T-helper 1 cell treated with Interleukin-12 subunit alpha and Interleukin-12 subunit beta and Interleukin-4 antibody, amounts not matched to agents 30 μg/mL and 1 μg/mL, for 36 hours (primary cell): ENCODE measurements around the gene DIAPH2.

Source experiments
- H3K27ac Mint-ChIP-seq: one replicate; pipeline ENCODE4 v1.8.0; 2021; ENCODE audit warnings: mild to moderate bottlenecking, mixed read lengths
- H3K27me3 Mint-ChIP-seq: one replicate; pipeline ENCODE4 v1.8.0; 2021; ENCODE audit warnings: low read depth, mixed read lengths
- H3K36me3 Mint-ChIP-seq: one replicate; pipeline ENCODE4 v1.8.0; 2021; ENCODE audit warnings: low read depth, mixed read lengths
- H3K4me1 Mint-ChIP-seq: one replicate; pipeline ENCODE4 v1.8.0; 2021; ENCODE audit warnings: low read depth, mixed read lengths
- H3K4me3 Mint-ChIP-seq: one replicate; pipeline ENCODE4 v1.8.0; 2021; ENCODE audit warnings: mild to moderate bottlenecking, moderate library complexity, mixed read lengths
- H3K9me3 Mint-ChIP-seq: one replicate; pipeline ENCODE4 v1.8.0; 2021; ENCODE audit warnings: mixed read lengths

DIAPH2 gene

GRCh38 chrX:96684339-96685209, at the start of gene DIAPH2:
TSS of gene DIAPH2 (plus strand) at chrX:96684842.
- Mint-ChIP-seq H3K27ac (peak within 1 kb of the TSS; percentile 95), H3K9me3 (no peaks in the 10 kb centered on the region), H3K36me3 (no peaks in the 10 kb centered on the region), H3K4me1 (peaks cover 16% of the 10 kb centered on the region), H3K4me3 (peak within 1 kb of the TSS; percentile 93), H3K27me3 (no peaks in the 10 kb centered on the region)

GRCh38 chrX:96650023-96650422, 34.6 kb upstream of the DIAPH2 start:
- no peaks in the 10 kb centered on the region for H3K4me1 Mint-ChIP-seq
- H3K27me3 Mint-ChIP-seq = no peaks in the 10 kb centered on the region
- no peaks in the 10 kb centered on the region for H3K9me3 Mint-ChIP-seq

GRCh38 chrX:96655947-96656623, 28.6 kb upstream of the DIAPH2 start:
- Mint-ChIP-seq H3K36me3 (no peaks in the 10 kb centered on the region), H3K4me1 (no peaks in the 10 kb centered on the region), H3K27ac (no peak overlapping the region), H3K9me3 (no peaks in the 10 kb centered on the region), H3K4me3 (no peak overlapping the region), H3K27me3 (no peaks in the 10 kb centered on the region)

More at GRCh38 chrX:96650023-96650422, 34.6 kb upstream of the DIAPH2 start:
- Mint-ChIP-seq H3K27ac (no peak overlapping the region), H3K4me3 (no peak overlapping the region), H3K36me3 (no peaks in the 10 kb centered on the region)

GRCh38 chrX:96682516-96682915, 2.1 kb upstream of the DIAPH2 start:
- no peaks in the 10 kb centered on the region for H3K36me3 Mint-ChIP-seq
- no peaks in the 10 kb centered on the region for H3K9me3 Mint-ChIP-seq
- peak overlapping the region; percentile 48 for H3K4me3 Mint-ChIP-seq
- H3K27me3 Mint-ChIP-seq = no peaks in the 10 kb centered on the region
- no peak overlapping the region for H3K27ac Mint-ChIP-seq
- peaks cover 15% of the 10 kb centered on the region for H3K4me1 Mint-ChIP-seq

- Mint-ChIP-seq H3K4me1 (peaks cover 16% of the 10 kb centered on the region), H3K27ac (peak overlapping the region; percentile 95), H3K9me3 (no peaks in the 10 kb centered on the region), H3K27me3 (no peaks in the 10 kb centered on the region), H3K4me3 (peak overlapping the region; percentile 93), H3K36me3 (no peaks in the 10 kb centered on the region)
Measured at GRCh38 chrX:96683997-96684338, 674 bp upstream of the DIAPH2 start.

GRCh38 chrX:96685210-96686099, 813 bp downstream of the DIAPH2 start:
- H3K9me3 Mint-ChIP-seq = no peaks in the 10 kb centered on the region
- H3K27ac Mint-ChIP-seq = peak overlapping the region; percentile 83
- H3K27me3 Mint-ChIP-seq = no peaks in the 10 kb centered on the region
- peak overlapping the region; percentile 93 for H3K4me3 Mint-ChIP-seq
- H3K4me1 Mint-ChIP-seq = peaks cover 16% of the 10 kb centered on the region
- H3K36me3 Mint-ChIP-seq = peaks cover under 1% of the 10 kb centered on the region

- H3K9me3 Mint-ChIP-seq = no peaks in the 10 kb centered on the region
- H3K4me3 Mint-ChIP-seq = no peak overlapping the region
- peaks cover 2% of the 10 kb centered on the region for H3K36me3 Mint-ChIP-seq
- peaks cover 11% of the 10 kb centered on the region for H3K4me1 Mint-ChIP-seq
- no peaks in the 10 kb centered on the region for H3K27me3 Mint-ChIP-seq
- H3K27ac Mint-ChIP-seq = no peak overlapping the region
Measured at GRCh38 chrX:96687776-96688175, 3.1 kb downstream of the DIAPH2 start.

GRCh38 chrX:96688789-96689188, 4.1 kb downstream of the DIAPH2 start:
- H3K27me3 Mint-ChIP-seq = no peaks in the 10 kb centered on the region
- peaks cover 11% of the 10 kb centered on the region for H3K4me1 Mint-ChIP-seq
- H3K4me3 Mint-ChIP-seq = no peak overlapping the region
- H3K9me3 Mint-ChIP-seq = no peaks in the 10 kb centered on the region
- peaks cover 2% of the 10 kb centered on the region for H3K36me3 Mint-ChIP-seq
- no peak overlapping the region for H3K27ac Mint-ChIP-seq

GRCh38 chrX:96689991-96690390, 5.3 kb downstream of the DIAPH2 start:
- no peaks in the 10 kb centered on the region for H3K9me3 Mint-ChIP-seq
- peaks cover 2% of the 10 kb centered on the region for H3K36me3 Mint-ChIP-seq
- no peaks in the 10 kb centered on the region for H3K27me3 Mint-ChIP-seq
- peaks cover 11% of the 10 kb centered on the region for H3K4me1 Mint-ChIP-seq
- H3K4me3 Mint-ChIP-seq = no peak overlapping the region
- no peak overlapping the region for H3K27ac Mint-ChIP-seq

- H3K9me3 Mint-ChIP-seq = no peaks in the 10 kb centered on the region
- H3K4me1 Mint-ChIP-seq = peaks cover 2% of the 10 kb centered on the region
- no peak overlapping the region for H3K4me3 Mint-ChIP-seq
- H3K27me3 Mint-ChIP-seq = no peaks in the 10 kb centered on the region
- H3K27ac Mint-ChIP-seq = no peak overlapping the region
- H3K36me3 Mint-ChIP-seq = peaks cover 2% of the 10 kb centered on the region
Measured at GRCh38 chrX:96692454-96692853, 7.8 kb downstream of the DIAPH2 start.

GRCh38 chrX:96692890-96693289, 8.2 kb downstream of the DIAPH2 start:
- no peak overlapping the region for H3K27ac Mint-ChIP-seq

GRCh38 chrX:96693407-96693806, 8.8 kb downstream of the DIAPH2 start:
- Mint-ChIP-seq H3K27ac (no peak overlapping the region), H3K9me3 (no peaks in the 10 kb centered on the region), H3K36me3 (peaks cover 5% of the 10 kb centered on the region), H3K4me1 (no peaks in the 10 kb centered on the region), H3K27me3 (no peaks in the 10 kb centered on the region), H3K4me3 (no peak overlapping the region)

More at GRCh38 chrX:96692890-96693289, 8.2 kb downstream of the DIAPH2 start:
- no peaks in the 10 kb centered on the region for H3K9me3 Mint-ChIP-seq
- H3K4me3 Mint-ChIP-seq = no peak overlapping the region
- no peaks in the 10 kb centered on the region for H3K4me1 Mint-ChIP-seq
- peaks cover 2% of the 10 kb centered on the region for H3K36me3 Mint-ChIP-seq
- no peaks in the 10 kb centered on the region for H3K27me3 Mint-ChIP-seq

- Mint-ChIP-seq H3K4me3 (no peak overlapping the region), H3K27ac (no peak overlapping the region), H3K4me1 (no peaks in the 10 kb centered on the region), H3K9me3 (no peaks in the 10 kb centered on the region), H3K36me3 (peaks cover 3% of the 10 kb centered on the region), H3K27me3 (no peaks in the 10 kb centered on the region)
Measured at GRCh38 chrX:96696462-96696861, 11.8 kb downstream of the DIAPH2 start.

GRCh38 chrX:96700625-96701024, 16.0 kb downstream of the DIAPH2 start:
- H3K4me1 Mint-ChIP-seq = no peaks in the 10 kb centered on the region
- H3K4me3 Mint-ChIP-seq = no peak overlapping the region
- H3K27ac Mint-ChIP-seq = no peak overlapping the region

More at GRCh38 chrX:96700625-96701024, 16.0 kb downstream of the DIAPH2 start:
- Mint-ChIP-seq H3K9me3 (no peaks in the 10 kb centered on the region), H3K36me3 (peaks cover 6% of the 10 kb centered on the region), H3K27me3 (no peaks in the 10 kb centered on the region)
